HG02973 (cell line): ENCODE results near the gene GPR146.

ENCODE experiments used
- ATAC-seq: cut with Tn5 transposase; IDR thresholded peaks from one replicate; pipeline ENCODE4 v1.9.1; 2021; ENCODE audit warnings: moderate library complexity; ENCODE audit not compliant: unreplicated experiment

Gene GPR146

GRCh38 chr7:1011297-1012003 lies 32.9 kb upstream of the GPR146 start:
- ATAC-seq = no peak

GRCh38 chr7:1012004-1012715 lies 32.2 kb upstream of the GPR146 start:
- ATAC-seq = no peak

GRCh38 chr7:1012716-1013095 lies 31.6 kb upstream of the GPR146 start:
- ATAC-seq = no peak

- no peak for ATAC-seq
Observed at GRCh38 chr7:1013581-1013980, 30.8 kb upstream of the GPR146 start.

GRCh38 chr7:1014681-1015080 lies 29.7 kb upstream of the GPR146 start:
- no peak for ATAC-seq

GRCh38 chr7:1015196-1016121 lies 28.9 kb upstream of the GPR146 start:
- no peak for ATAC-seq

GRCh38 chr7:1016577-1017531 lies 27.5 kb upstream of the GPR146 start:
- no peak for ATAC-seq

- ATAC-seq = no peak
Observed at GRCh38 chr7:1017586-1018333, 26.6 kb upstream of the GPR146 start.

GRCh38 chr7:1018334-1018695 lies 26.0 kb upstream of the GPR146 start:
- ATAC-seq = no peak

GRCh38 chr7:1019255-1019785 lies 25.0 kb upstream of the GPR146 start:
- no peak for ATAC-seq

GRCh38 chr7:1019789-1020610 lies 24.3 kb upstream of the GPR146 start:
- no peak for ATAC-seq

- no peak for ATAC-seq
Observed at GRCh38 chr7:1020849-1021251, 23.5 kb upstream of the GPR146 start.

- no peak for ATAC-seq
Observed at GRCh38 chr7:1021366-1021765, 23.0 kb upstream of the GPR146 start.

- no peak for ATAC-seq
Observed at GRCh38 chr7:1021931-1022330, 22.4 kb upstream of the GPR146 start.

GRCh38 chr7:1022356-1022755 lies 22.0 kb upstream of the GPR146 start:
- no peak for ATAC-seq

GRCh38 chr7:1022801-1023465 lies 21.4 kb upstream of the GPR146 start:
- no peak for ATAC-seq

- peak; percentile 41 for ATAC-seq
Observed at GRCh38 chr7:1024331-1024841, 20.0 kb upstream of the GPR146 start.
